Measurements from ENCODE around the gene ELFN1.

ELFN1 gene

GRCh38 chr7:1738511-1738910, 68.4 kb downstream of the ELFN1 start:
- H3K27ac ChIP-seq (replicated peaks): no peak overlapping the region
- DNase-seq (ENCODE audit: low read depth in 1 of 2, low spot score in 1 of 2): peak in 1 of 2 experiments; percentile 21
- no peak overlapping the region for H3K4me3 ChIP-seq (replicated peaks; ENCODE audit: insufficient read depth, low read length)
- TF ChIP-seq, protein P1, sequence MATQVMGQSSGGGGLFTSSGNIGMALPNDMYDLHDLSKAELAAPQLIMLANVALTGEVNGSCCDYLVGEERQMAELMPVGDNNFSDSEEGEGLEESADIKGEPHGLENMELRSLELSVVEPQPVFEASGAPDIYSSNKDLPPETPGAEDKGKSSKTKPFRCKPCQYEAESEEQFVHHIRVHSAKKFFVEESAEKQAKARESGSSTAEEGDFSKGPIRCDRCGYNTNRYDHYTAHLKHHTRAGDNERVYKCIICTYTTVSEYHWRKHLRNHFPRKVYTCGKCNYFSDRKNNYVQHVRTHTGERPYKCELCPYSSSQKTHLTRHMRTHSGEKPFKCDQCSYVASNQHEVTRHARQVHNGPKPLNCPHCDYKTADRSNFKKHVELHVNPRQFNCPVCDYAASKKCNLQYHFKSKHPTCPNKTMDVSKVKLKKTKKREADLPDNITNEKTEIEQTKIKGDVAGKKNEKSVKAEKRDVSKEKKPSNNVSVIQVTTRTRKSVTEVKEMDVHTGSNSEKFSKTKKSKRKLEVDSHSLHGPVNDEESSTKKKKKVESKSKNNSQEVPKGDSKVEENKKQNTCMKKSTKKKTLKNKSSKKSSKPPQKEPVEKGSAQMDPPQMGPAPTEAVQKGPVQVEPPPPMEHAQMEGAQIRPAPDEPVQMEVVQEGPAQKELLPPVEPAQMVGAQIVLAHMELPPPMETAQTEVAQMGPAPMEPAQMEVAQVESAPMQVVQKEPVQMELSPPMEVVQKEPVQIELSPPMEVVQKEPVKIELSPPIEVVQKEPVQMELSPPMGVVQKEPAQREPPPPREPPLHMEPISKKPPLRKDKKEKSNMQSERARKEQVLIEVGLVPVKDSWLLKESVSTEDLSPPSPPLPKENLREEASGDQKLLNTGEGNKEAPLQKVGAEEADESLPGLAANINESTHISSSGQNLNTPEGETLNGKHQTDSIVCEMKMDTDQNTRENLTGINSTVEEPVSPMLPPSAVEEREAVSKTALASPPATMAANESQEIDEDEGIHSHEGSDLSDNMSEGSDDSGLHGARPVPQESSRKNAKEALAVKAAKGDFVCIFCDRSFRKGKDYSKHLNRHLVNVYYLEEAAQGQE (IDR thresholded peaks at IDR 0.05; ENCODE audit: insufficient replicate concordance, low read depth): no peak
- TF ChIP-seq POLR2AphosphoS5 (IDR thresholded peaks at IDR 0.05; ENCODE audit: low read depth) (no peak), SPI1 (IDR thresholded peaks at IDR 0.05; ENCODE audit: borderline replicate concordance, low read depth) (no peak), GABPA (IDR thresholded peaks at IDR 0.05; ENCODE audit: low read depth) (no peak)
- TF ChIP-seq, protein P2, sequence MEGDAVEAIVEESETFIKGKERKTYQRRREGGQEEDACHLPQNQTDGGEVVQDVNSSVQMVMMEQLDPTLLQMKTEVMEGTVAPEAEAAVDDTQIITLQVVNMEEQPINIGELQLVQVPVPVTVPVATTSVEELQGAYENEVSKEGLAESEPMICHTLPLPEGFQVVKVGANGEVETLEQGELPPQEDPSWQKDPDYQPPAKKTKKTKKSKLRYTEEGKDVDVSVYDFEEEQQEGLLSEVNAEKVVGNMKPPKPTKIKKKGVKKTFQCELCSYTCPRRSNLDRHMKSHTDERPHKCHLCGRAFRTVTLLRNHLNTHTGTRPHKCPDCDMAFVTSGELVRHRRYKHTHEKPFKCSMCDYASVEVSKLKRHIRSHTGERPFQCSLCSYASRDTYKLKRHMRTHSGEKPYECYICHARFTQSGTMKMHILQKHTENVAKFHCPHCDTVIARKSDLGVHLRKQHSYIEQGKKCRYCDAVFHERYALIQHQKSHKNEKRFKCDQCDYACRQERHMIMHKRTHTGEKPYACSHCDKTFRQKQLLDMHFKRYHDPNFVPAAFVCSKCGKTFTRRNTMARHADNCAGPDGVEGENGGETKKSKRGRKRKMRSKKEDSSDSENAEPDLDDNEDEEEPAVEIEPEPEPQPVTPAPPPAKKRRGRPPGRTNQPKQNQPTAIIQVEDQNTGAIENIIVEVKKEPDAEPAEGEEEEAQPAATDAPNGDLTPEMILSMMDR (IDR thresholded peaks at IDR 0.05; ENCODE audit: insufficient read depth, low read length): no peak
- H3K27me3 ChIP-seq (ENCODE audit: insufficient read depth, poor library complexity, severe bottlenecking): peaks cover 9% of the 10 kb centered on the region

DNA sequence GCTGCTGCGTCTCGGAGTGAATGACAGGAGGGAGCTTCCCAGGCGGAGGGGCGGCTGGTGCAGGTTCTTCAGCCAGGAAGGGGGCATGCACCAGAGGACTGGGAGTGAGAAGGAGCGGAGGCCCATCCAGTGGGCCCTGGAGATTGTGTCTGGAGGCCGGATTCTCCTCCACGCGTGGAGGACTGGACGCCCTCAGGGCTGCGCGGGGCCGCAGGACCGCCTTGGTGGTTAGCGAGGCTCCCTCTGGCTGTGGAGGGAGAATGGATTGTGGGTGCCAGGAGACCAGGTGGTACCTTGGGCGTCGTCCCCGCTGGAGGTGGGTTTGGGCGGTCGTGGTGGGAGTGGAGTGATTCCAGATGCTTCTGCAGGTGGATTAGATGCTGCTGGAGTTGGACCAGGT, 68.9 kb downstream of the ELFN1 start:
- H3K27me3 ChIP-seq (ENCODE audit: insufficient read depth, poor library complexity, severe bottlenecking): peaks cover 9% of the 10 kb centered on the region
- TF ChIP-seq, protein P1 (IDR thresholded peaks at IDR 0.05; ENCODE audit: insufficient replicate concordance, low read depth): no peak
- TF ChIP-seq POLR2AphosphoS5 (IDR thresholded peaks at IDR 0.05; ENCODE audit: low read depth) (no peak), SPI1 (IDR thresholded peaks at IDR 0.05; ENCODE audit: borderline replicate concordance, low read depth) (no peak), GABPA (IDR thresholded peaks at IDR 0.05; ENCODE audit: low read depth) (no peak)
- TF ChIP-seq, protein P2 (IDR thresholded peaks at IDR 0.05; ENCODE audit: insufficient read depth, low read length): no peak
- no peak overlapping the region for H3K27ac ChIP-seq (replicated peaks)
- no peak for DNase-seq (ENCODE audit: low read depth in 1 of 2, low spot score in 1 of 2)
- H3K4me3 ChIP-seq (replicated peaks; ENCODE audit: insufficient read depth, low read length): no peak overlapping the region

DNA sequence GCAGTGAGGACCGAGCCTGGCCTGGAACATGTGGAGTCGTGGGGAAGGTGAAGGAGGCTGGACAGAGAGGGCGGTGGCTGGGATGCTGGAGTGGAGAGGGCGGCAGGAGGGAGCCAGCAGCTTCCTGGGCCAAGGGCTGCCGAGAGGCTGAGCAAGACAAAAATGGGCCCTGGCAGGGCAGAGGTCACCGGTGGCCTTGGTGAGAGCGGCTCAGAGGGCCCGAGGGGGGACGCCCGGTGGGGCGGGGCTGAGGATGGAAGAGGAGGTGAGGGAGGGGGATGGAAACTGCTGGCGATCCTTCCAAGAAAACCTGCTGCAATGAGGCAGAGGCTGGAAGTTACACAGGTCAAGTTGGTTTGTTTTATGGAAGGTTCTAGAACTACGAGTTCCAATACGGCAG, 69.5 kb downstream of the ELFN1 start:
- Histone ChIP-seq H3K27me3 (ENCODE audit: insufficient read depth, poor library complexity, severe bottlenecking) (peaks cover 9% of the 10 kb centered on the region), H3K27ac (replicated peaks) (no peak overlapping the region), H3K4me3 (replicated peaks; ENCODE audit: insufficient read depth, low read length) (no peak overlapping the region)
- DNase-seq (ENCODE audit: low read depth in 1 of 2, low spot score in 1 of 2): no peak
- TF ChIP-seq SPI1 (IDR thresholded peaks at IDR 0.05; ENCODE audit: borderline replicate concordance, low read depth): no peak
- TF ChIP-seq, protein P2 (IDR thresholded peaks at IDR 0.05; ENCODE audit: insufficient read depth, low read length): no peak
- TF ChIP-seq GABPA (IDR thresholded peaks at IDR 0.05; ENCODE audit: low read depth): no peak
- no peak for TF ChIP-seq POLR2AphosphoS5 (IDR thresholded peaks at IDR 0.05; ENCODE audit: low read depth)
- TF ChIP-seq, protein P1 (IDR thresholded peaks at IDR 0.05; ENCODE audit: insufficient replicate concordance, low read depth): no peak
